NCI-H2227 treated with DMSO at 0.1 percent for 48 hours (cell line): ENCODE data around the gene OXNAD1.
A peak's percentile ranks its signal among the peaks of the same experiment; 100 is the strongest.

Experiments used
- DNase-seq: peaks from one replicate; lab custom pipeline; 2025; lab: John Stamatoyannopoulos, UW

OXNAD1 gene

GRCh38 chr3:16247282-16248061 is 17.5 kb upstream of the OXNAD1 start:
- peak; percentile 65 for DNase-seq

DNA sequence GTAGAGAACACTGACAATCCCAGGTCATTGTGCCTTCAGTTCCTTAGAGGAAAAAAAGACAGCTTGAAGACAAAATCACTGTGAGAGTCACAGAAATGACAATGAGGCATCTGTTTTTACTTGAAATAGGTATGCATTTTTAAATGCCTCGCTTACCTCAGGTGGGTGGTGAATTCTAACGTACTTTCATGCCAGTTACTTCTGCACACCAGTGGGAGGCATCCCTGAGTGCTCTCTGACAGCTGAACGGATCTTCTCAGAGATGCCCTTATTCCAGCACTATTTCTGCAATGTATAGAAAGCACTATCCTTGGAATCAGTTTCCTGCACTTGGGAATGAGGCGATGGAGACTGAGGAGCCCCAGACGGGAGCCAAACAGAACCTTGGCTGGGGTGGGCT is 16.5 kb upstream of the OXNAD1 start:
- DNase-seq = no peak

DNA sequence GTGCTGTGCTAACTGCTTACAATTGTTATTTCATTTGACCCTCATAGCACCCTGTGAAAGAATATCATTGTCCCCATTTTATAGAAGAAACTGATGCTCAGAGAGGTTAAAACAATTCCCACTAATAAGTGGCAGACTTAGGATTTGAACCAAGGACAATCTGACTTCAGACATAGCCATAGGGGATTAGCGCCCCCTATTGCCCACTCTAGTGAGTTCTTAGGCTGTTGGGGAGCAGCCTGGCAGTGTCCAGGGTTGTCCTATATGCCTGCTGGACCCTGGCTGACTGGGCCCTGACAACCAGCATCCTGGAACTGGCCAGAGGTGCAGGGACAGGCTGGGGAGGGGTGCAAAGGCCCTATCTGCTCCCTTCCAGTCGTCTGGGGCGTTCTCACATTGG is 15.7 kb upstream of the OXNAD1 start:
- no peak for DNase-seq

DNA sequence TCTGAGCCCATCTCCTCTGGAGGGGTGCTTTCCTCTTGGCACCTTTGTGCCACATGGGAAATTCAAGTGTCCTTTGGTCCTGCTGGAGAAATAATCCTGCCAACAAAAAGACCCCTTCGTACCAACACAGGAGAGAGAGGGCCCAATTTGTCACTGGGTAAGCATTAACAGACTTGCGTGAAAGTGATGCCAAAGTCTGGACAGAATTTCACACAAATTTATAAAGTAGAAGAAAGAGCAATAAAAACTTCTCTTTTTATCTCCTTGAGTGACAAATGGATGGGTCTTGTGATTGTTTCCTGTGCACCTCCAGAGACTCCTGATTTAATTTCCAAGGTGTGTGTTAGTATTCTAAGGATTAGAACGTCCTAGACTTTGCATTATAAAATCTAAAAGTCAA is 15.1 kb upstream of the OXNAD1 start:
- DNase-seq = no peak

GRCh38 chr3:16251316-16252085 is 13.5 kb upstream of the OXNAD1 start:
- no peak for DNase-seq

DNA sequence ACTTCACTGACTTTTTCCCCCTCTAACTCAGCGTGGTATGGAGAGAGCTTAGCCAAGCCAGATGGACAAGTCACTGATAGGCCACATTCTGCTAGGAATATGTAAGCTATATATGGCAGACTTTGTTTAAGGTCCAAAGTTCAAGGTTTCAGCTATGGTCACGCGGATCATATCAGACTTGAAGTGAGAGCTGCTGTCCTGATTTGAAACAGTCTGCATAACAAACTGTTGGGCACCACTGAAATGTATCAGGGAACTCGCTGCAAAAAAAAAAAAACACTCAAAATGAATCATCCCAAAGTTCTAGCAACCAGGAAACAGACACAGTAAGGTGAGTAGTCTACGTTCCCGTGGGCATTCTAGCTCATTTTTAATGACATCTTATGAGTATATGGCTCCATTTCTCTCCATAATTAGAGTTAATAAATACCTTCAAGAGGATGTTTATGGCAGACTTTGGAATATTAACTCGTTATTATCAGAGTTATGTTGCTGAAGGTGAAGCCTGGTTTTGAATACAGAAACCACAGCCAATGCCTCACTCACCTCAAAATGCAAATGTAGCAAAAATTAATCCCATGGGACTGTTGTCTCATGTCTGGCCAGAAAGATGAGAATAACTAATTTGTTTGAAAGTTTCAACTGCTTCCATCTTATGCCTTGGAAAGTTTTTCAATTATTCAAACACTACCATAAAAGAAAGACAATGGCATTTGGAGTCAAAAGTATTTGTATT is 12.6 kb upstream of the OXNAD1 start:
- no peak for DNase-seq

- DNase-seq = no peak
Observed at GRCh38 chr3:16252988-16253387, 12.0 kb upstream of the OXNAD1 start.

DNA sequence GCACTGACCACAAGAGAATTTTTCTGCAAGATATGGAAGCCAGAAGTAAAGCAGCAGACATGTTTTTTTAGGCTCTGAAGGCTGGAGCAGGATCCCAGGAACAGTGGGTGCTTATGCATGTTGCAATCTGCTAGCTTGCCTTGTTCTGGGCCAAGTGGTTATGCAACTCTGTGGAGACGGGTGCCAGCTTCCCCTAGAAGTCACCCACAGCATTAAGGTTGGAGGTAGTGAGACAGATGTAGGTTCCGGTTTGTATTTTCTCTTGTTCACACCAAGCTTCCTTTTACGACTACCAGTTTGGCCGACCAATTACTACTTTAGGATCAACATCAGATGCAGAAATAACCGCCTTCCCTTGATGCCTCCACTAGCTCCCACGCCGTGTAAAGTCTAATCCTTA is 11.4 kb upstream of the OXNAD1 start:
- no peak for DNase-seq

- peak; percentile 56 for DNase-seq
Observed at GRCh38 chr3:16254916-16255315, 10.1 kb upstream of the OXNAD1 start.

DNA sequence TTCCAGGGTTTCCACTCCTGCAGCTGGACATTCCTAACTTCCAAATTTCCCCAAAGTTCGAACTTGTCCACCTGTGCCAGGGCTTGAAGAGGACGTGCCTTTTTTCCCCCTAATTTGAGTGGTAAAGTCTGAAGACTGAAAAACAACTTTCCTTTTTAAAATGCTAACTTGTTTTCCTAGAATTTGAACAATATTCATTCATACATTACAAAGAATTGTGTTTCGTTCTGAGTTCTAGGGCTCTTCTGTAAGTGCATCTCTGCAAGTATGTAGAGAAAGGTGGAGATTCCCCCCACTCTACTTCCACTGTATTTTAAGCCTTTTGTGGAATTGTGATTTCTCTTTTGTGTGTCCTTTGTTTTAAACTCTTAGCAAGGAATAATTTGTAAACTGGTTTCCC is 9.7 kb upstream of the OXNAD1 start:
- peak; percentile 68 for DNase-seq

- DNase-seq = peak; percentile 68
Observed at GRCh38 chr3:16255726-16256125, 9.3 kb upstream of the OXNAD1 start.

DNA sequence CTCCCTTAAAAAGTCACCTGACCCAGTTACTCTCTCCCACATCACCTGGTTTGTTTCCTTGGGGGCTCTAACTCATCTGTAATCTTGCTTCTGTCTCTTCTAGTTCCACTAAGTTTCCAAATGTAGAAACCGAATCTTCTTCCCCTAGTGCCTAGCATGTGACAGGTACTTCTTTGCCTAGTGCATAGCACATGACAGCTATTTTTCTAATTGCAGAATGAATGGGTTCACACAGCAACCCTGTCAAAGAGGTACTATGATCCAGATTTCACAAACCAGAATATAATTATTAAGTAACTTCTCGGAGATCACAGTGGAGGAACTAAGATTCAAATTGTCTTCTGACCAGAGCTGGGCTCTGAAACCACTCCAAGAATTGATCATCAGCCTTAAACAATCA is 7.7 kb upstream of the OXNAD1 start:
- no peak for DNase-seq

DNA sequence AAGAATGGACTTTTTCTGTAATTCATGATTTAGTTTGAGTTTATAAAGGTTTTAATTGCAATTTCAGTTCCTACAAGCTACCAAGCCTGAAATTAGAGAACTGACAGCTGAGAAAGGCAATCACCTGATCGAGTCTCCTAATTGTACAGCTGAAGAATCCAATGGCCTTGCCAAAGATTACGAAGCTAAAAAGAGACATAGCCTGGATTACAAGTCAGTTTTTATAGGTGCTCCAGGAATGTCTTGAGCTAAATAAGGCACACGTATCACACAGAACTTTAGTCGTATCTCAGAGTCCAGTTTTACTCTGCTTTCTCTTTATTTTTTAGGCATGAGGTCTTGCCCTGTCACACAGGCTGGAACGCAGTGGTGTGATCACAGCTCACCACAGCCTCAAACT is 6.8 kb upstream of the OXNAD1 start:
- DNase-seq = no peak

DNA sequence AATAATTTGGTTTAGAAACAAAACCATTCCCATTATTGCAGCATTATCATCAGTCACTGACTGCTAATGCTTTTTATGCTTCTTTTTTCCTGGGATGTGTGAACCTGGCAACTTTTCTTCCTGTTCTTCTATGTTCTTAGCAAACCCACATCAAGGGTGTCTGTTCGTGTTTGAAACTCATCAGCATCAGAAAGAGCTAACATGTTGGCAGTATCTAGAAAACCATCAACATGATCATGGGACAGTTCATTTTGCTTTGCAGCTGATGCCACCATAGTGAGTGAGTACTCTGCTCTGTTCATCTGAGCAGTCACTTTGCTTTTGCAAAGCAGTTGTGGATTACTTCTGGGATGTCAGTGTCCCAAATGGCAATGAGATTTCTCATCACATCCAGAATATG is 6.1 kb upstream of the OXNAD1 start:
- DNase-seq = no peak

GRCh38 chr3:16260046-16260445 is 5.0 kb upstream of the OXNAD1 start:
- no peak for DNase-seq

- no peak for DNase-seq
Observed at GRCh38 chr3:16262174-16262573, 2.8 kb upstream of the OXNAD1 start.

DNA sequence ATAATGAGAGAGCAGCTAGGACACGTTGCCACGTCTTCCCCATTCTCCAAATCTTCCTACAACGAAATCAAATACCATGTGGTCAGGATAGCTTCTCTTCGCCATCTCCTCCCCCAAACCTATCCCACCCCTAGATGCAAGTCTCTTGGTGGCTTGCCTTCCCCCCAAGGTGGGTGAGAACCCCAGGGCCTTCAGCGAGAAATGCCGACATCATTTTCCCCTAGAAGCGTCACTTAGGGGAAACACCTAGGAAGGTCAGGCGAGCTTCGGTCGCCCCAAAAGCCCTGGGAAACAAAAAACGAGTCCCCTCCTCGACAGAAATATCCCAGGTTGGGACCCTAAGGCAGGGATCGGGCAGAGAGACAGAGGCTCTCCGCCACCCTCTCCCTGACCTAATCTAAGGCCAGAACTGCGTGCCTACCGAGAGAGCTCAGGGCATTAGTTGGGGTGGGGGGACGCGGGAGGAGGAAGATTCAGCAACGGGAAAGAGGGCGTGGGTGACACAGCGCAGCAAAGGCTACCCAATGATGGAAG is 771 bp upstream of the OXNAD1 start:
- no peak for DNase-seq

DNA sequence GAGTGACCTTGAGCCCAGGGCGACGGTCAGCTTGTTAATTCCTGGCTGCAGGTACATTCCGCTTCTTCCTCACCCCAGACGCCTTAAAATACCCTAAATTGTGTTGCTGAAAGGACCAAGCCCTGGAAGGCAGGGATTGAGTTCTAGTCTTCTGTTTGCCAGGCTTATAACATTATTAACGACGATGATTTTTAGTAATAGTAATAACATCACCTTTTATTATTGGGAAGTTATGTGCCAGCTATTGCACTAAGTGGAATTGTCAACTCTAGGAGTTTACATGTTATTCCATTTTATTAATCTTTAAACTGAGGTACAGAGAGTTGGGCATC is 409 bp downstream of the OXNAD1 start:
- DNase-seq = no peak

- no peak for DNase-seq
Observed at GRCh38 chr3:16266714-16267113, 1.7 kb downstream of the OXNAD1 start.

DNA sequence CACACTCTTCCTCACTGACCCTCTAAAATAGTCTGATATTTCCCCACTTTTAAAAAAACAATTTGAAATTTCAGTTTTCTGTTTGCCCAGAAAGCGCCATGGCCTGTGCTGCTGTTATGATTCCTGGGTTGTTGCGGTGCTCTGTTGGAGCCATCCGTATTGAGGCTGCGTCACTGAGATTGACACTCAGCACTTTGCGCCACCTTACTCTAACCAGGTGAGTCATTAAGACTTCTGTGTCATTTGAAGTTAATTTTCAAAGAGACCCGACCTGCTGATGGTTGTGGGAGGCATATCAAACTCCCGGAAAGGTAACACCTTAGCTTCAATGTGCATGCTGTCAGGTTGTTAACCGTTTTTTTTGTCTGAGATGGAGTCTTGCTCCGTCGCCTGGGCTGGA is 5.8 kb downstream of the OXNAD1 start:
- DNase-seq = no peak

DNA sequence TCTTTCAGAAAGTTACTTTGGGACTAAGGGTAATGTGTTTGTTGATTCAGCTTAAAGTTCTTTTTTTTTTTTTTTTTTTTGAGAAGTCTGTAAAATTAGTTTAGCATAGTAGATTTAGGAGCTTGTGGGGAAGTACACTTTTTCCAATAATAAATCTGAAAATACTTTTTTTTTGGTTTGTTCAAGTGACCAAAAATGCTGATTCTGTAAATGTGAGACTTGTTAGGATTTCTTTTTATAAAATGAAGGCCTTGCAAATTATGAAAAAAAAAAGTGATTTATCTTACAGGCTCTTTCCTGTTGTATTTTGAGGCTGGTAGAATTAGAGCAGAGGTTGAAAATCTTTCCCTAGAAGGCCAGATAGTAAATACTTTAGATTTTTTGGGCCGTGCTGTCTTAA is 7.6 kb downstream of the OXNAD1 start:
- DNase-seq = no peak

DNA sequence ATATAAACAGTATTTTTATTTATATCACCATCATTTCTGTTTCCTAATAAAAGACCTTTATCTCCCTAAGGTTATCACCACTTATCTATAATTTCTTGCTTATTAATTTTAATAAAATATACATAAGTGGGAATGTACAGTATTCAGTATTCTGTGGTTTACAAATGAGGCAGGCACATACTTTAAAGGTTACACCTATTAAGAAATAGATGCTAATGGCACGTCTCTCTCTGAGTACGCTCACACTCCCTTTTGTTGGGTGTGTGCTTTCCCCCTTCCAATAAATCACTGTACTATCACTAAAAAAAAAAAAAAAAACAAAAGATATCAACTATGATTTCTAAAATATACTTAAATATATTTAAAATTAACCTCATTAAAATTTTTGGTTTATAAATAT is 8.9 kb downstream of the OXNAD1 start:
- no peak for DNase-seq

DNA sequence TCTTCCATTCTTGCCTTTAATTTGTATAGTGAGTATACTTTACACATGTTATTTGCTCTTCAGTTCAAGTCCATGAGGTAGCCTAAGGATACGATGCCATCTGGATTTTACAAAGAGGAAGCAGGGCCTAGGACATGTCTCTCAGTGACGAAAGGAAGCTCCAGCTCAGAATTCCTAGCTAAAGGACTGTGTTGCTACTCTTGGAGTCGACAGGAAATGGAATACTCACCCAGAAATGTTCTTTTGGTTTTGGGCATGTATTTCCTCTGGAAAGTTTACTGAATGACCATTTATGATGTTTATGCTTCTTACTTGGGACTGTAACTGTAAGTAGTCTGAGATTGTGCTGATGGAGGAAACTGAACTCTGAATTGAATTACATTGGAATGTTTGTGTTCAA is 12.5 kb downstream of the OXNAD1 start:
- DNase-seq = no peak
